ENCODE measurements around the gene TAB2. TPM values are rescaled to one million over a fixed set of nuclear protein-coding genes. Genes with fewer than 3 reads are reported as not detected.

TAB2 gene
- total and polyA plus RNA-seq, 2 of the 8 experiments (the other 6 are each of a cell fraction or from before 2014, with no cell fraction given): 40.4 to 63.0 TPM

DNA sequence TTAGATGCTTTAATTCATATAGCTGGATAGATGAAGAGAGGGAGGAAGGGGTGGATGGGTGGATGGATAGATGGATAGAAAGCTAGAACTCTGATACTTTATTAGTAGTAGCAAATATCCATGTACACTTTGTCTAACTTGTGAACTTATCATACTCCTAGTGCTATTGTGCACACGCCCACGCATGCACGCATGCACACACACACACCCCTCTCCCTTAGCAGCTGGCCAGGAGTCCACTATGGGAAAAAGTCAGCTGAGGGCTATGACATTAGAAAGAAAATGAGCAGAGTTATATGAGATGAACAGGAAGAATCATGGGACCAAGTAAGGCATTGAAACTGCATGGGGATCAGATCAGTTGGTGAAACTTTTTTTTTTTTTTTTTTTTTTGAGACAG, 28.6 kb downstream of the TAB2 start:
- H3K23ac ChIP-seq (ENCODE audit: insufficient read length): no peak overlapping the region
- ChIA-PET CTCF (ENCODE audit: partially characterized antibody) (interaction anchor here (0.9 kb wide), 1 partner anchor 776 kb away, joined by 3 read pairs; no protein-coding TSS in a partner anchor), POLR2A (ENCODE audit: partially characterized antibody) (no interaction called here)
- no peak for TF ChIP-seq CHD1 (IDR thresholded peaks at IDR 0.05; ENCODE audit: low read depth, low read length)
- no peak for TF ChIP-seq JUN (IDR thresholded peaks at IDR 0.05; ENCODE audit: low read depth, low read length)
- H3K4me2 ChIP-seq (ENCODE audit: insufficient read depth in 1 of 2, low read depth in 2 of 2, low read length in 2 of 2): no peak overlapping the region
- H2BK20ac ChIP-seq (ENCODE audit: low read length): no peak overlapping the region
- H3K14ac ChIP-seq (ENCODE audit: insufficient read length): no peak overlapping the region
- H3K79me2 ChIP-seq (ENCODE audit: control insufficient read depth in 1 of 2, insufficient read depth in 2 of 2, low read length in 2 of 2): peaks cover 0 to 92% of the 10 kb centered on the region in 2 experiments; a peak in 3 of 4 replicates
- peaks cover 2 to 8% of the 10 kb centered on the region in 2 experiments for H4K20me1 ChIP-seq (replicated peaks in 1 of 2; ENCODE audit: control insufficient read depth in 1 of 2, insufficient read depth in 2 of 2, low read length in 2 of 2)
- H3K4ac ChIP-seq (replicated peaks; ENCODE audit: insufficient read length, low read depth, low read length): no peak overlapping the region
- FAIRE-seq: no peak
- no peak overlapping the region for H4K5ac ChIP-seq (ENCODE audit: insufficient read length, low read depth, low read length)
- peaks cover 0 to 3% (median 0%) of the 10 kb centered on the region in 4 experiments; a peak in 1 of 8 replicates for H3K36me3 ChIP-seq (ENCODE audit: control insufficient read depth in 2 of 4, insufficient read depth in 4 of 4, low read length in 3 of 4)
- H2BK120ac ChIP-seq (replicated peaks; ENCODE audit: low read depth, low read length): no peak overlapping the region
- H4K8ac ChIP-seq (ENCODE audit: extremely low read depth, insufficient read depth, low read length): no peak overlapping the region
- peaks cover 2% of the 10 kb centered on the region; the same call in 1 of the 2 replicates for H3K79me1 ChIP-seq (ENCODE audit: low read depth, low read length)
- no peak overlapping the region for H3K18ac ChIP-seq (ENCODE audit: extremely low read depth, low read length)
- H3K9me3 ChIP-seq (ENCODE audit: insufficient read depth in 2 of 2, low read depth in 1 of 2, low read length in 1 of 2): no peaks in the 10 kb centered on the region
- 96% methylated on average over 3 of the region's 3 CpGs; no CpG with 5 or more reads in 1 of the 2 experiments for WGBS, 2 experiments (ENCODE audit: extremely low coverage in 1 of 2, insufficient coverage in 1 of 2, insufficient read length in 1 of 2, insufficient replicate concordance in 2 of 2, low coverage in 1 of 2, low lambda C conversion rate in 2 of 2, missing lambda C conversion rate in 1 of 2)
- H2BK5ac ChIP-seq (ENCODE audit: low read depth, low read length): no peak overlapping the region
- H4K91ac ChIP-seq (replicated peaks; ENCODE audit: insufficient read length, low read length): no peak overlapping the region
- DNase-seq (ENCODE audit: low read depth in 1 of 2, low spot score in 2 of 2): no peak
- H2AK5ac ChIP-seq (ENCODE audit: low read depth, low read length): no peak overlapping the region
- H3K9ac ChIP-seq (replicated peaks in 1 of 4; ENCODE audit: extremely low read depth in 1 of 4, low read depth in 3 of 4, low read length in 3 of 4): no peak overlapping the region
- no peak overlapping the region for H2BK15ac ChIP-seq (ENCODE audit: low read length)
- H3K56ac ChIP-seq (replicated peaks; ENCODE audit: insufficient read length, low read depth, low read length): no peak overlapping the region
- no peak overlapping the region for H3K27ac ChIP-seq (ENCODE audit: low read depth, low read length)
- H3K23me2 ChIP-seq (ENCODE audit: low read depth, low read length): no peaks in the 10 kb centered on the region
- H3K27me3 ChIP-seq (replicated peaks in 1 of 4; ENCODE audit: control insufficient read depth in 3 of 4, extremely low read depth in 1 of 4, insufficient read depth in 3 of 4, low read length in 3 of 4): no peaks in the 10 kb centered on the region
- no peak overlapping the region for H2BK12ac ChIP-seq (ENCODE audit: low read depth, low read length)
- no peak overlapping the region for H3K4me3 ChIP-seq (ENCODE audit: extremely low read depth in 1 of 4, insufficient read depth in 2 of 4, low read depth in 3 of 4, low read length in 4 of 4)
- no peak overlapping the region for H2AFZ ChIP-seq (ENCODE audit: low read length)
- no peaks in the 10 kb centered on the region; a peak in 2 of 7 replicates for H3K4me1 ChIP-seq (replicated peaks in 1 of 4; ENCODE audit: control insufficient read depth in 3 of 4, insufficient read depth in 4 of 4, low read length in 3 of 4)
